HG02938 (cell line): ENCODE measurements around the gene ARHGEF37.

Experiments used
- ATAC-seq: cut with Tn5 transposase; IDR thresholded peaks from one replicate; pipeline ENCODE4 v1.9.1; 2021; ENCODE audit warnings: mild to moderate bottlenecking, moderate library complexity; ENCODE audit not compliant: unreplicated experiment

The ARHGEF37 gene

GRCh38 chr5:149622466-149622865, 41.2 kb downstream of the ARHGEF37 start:
- ATAC-seq = no peak

DNA sequence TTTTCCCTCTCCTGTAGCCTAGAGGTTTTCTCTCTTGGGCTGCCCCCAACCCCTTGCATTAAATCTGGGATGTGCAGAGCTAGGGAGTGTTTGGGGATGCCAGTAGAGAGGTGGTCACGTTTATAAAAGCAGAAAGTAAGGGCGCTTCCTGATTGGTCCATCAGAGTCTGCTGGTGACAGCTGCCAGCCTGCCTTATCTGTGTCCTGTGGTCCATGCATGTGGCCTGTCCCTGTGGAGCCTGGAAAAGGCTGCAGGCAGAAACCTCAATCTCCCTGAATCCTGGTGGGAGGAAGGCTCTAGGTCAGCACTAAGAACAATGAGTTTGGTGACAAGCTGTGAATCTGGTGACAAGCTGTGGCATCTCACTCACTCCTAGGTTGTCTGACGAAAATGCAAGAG, 42.2 kb downstream of the ARHGEF37 start:
- no peak for ATAC-seq

DNA sequence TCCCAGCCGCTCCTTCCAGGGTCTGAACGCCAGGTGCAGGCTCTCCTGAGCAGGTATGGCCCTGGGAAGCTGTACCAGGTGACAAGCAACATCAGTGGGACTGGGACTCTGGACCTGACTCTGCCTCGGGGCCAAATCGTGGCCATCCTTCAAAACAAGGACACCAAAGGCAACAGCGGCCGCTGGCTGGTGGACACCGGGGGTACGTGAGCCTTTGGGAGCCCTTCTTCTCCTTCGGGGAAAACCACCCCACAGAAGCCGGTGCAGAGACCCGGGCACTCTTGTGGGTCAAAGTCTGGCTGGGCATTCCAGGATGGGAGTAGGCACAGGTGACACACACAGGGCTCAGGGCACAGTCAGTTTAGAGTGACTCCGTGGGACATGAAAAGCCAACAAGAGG, 45.8 kb downstream of the ARHGEF37 start:
- no peak for ATAC-seq

- no peak for ATAC-seq
Measured at GRCh38 chr5:149628221-149628620, 46.9 kb downstream of the ARHGEF37 start.

- no peak for ATAC-seq
Measured at GRCh38 chr5:149628846-149629388, 47.6 kb downstream of the ARHGEF37 start.

DNA sequence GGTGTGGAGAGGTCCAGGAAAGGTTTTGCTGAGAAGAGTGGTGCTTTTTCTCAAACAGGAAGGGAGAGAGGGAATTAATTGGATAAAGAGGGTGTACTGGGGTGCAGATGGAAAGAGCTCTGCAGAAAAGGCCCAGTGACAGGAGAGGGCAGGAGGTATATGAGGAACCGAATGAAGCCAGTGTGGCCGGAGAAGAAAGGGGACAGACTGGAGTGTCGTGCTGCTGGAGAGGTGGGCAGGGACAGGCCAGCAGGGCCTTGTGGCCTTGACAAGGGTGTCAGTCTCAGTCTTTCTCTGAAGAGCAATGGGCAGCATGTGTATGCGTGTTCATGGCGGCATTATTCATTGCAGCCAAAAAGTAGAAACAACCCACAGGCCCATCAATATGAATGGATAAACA, 48.1 kb downstream of the ARHGEF37 start:
- no peak for ATAC-seq

GRCh38 chr5:149630337-149630736, 49.0 kb downstream of the ARHGEF37 start:
- no peak for ATAC-seq

DNA sequence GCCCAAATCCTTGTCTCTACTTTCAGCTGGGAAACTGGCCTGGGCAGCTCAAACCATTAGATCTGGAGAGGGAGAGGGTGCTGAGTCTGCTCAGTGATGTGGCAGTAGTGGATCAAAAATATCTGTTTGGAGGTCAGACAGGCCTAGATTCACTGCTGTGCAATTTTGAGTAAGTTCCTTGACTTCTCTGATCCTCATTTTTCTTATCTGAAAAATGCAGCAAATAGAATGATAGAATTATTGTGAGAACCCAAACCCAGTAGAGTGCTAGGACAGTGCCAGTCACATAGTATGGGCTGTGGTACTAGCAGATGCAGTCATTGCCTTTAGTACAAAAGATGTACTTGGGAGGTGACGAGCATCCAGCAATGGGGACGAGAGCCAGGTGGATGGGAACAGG, 50.2 kb downstream of the ARHGEF37 start:
- no peak for ATAC-seq

- no peak for ATAC-seq
Measured at GRCh38 chr5:149632311-149633251, 51.3 kb downstream of the ARHGEF37 start.

DNA sequence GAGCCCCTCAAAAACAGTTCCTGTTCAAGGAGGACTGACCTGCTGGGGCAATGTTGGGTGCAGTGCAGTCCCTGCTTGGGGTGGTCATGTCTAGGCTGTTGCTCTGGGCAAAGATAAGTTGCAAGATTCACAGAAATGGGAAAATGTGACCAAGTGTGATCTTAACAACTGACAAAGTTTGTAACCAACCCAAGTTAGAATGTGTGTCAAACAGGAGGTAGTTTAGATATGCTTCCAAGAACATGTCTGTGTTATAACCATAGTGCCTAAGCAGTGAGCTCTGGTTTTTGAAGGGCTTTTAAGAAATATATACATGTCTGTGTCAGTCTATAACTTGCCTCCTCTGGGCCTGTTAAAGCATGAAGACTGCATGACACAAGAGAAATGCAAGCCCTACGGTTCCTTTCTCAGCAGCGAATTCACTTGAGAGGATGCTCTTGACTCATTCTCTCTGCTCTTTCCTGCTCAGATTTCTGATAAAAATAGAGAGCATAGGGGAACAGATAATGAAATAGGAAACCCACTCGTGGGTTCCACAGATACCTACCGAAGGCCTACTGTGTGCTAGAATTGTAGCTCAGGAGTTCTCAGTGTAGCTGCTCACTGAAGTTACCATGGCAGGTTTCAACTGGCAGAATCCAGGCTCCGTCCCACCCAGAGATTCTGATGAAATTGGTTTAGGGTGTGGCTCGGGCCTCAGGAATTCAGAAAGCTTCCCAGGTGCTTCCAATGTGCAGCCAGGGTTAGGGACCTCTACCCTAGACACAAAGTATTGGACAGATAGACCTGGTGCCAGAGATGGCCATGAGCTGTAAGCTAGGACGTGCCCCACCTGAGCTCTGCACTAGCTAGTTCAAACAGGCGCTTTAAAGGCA, 52.4 kb downstream of the ARHGEF37 start:
- no peak for ATAC-seq

DNA sequence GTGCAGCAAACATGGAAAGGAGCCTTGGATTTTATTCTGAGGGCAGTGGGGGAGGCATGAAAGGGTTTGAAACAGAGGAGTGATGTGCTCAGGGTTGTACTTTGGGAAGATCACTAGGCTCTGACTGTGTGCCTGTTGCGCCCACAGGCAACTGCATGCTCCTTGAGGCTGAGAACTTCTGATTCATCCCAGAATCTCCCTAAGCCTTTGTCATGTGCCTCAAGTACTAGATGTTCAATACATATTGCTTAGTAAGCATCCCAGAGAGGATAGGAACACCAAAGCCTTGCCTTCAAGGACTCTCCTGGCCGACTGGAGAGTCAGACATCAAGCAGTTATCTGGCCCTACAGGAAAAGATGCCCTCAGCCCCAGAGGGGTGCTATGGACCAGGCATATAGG, 54.1 kb downstream of the ARHGEF37 start:
- no peak for ATAC-seq

- no peak for ATAC-seq
Measured at GRCh38 chr5:149636191-149636860, 55.0 kb downstream of the ARHGEF37 start.

- peak; percentile 64 for ATAC-seq
Measured at GRCh38 chr5:149636861-149637246, 55.6 kb downstream of the ARHGEF37 start.

GRCh38 chr5:149638136-149638535, 56.8 kb downstream of the ARHGEF37 start:
- no peak for ATAC-seq

DNA sequence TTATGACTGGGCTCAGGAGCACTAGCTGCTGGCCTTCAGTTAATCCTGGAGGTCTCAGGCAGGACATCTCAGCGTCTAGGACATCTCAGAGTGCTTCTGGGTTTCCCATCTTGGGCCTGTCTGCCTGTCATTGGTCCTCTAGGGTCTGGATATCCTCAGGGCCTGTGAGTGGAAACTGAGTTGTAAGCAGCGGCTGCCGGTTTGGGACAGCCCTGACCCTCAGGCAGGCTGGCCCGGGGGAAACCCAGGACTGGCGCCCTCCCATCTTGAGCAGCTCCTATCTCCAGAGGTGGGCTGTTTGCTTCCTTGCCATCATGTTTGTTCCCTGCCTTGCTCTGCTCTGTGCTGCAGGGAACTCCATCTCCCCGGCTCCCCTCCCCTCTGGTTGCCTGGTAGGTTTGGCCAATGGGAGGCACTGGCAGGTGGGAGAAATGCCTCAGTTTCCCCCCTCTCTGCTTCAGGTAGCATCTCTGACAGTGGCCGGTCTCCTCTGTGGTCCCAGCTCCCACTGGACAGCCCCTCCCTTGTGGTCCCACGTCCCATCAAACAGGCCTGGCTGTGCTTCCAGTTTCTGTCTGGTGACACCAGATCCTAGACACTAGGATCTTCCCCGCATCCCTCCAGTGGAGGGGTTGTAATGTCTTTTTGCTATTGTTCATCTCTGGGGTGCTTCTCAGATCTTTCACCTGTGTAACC, 57.4 kb downstream of the ARHGEF37 start:
- no peak for ATAC-seq

DNA sequence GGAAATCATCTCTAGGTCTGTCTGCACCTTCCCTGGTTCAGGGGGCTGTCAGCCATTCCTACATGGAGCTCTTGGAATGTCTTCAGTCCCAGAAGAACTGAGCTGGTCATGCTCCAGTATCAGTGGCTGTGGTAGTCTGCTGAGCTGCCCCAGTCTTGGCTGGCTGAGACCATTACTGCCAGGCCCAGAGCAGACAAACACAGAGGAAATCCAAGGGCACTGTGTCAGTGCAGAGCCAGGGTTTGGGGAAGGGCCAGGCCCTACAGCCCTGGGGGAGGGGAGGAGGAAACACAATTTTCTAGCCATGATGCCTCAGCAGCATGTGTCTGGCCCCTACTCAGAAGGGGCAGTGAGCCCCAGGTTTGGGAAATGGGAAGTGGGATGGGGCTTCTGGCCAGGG, 58.4 kb downstream of the ARHGEF37 start:
- ATAC-seq = no peak

DNA sequence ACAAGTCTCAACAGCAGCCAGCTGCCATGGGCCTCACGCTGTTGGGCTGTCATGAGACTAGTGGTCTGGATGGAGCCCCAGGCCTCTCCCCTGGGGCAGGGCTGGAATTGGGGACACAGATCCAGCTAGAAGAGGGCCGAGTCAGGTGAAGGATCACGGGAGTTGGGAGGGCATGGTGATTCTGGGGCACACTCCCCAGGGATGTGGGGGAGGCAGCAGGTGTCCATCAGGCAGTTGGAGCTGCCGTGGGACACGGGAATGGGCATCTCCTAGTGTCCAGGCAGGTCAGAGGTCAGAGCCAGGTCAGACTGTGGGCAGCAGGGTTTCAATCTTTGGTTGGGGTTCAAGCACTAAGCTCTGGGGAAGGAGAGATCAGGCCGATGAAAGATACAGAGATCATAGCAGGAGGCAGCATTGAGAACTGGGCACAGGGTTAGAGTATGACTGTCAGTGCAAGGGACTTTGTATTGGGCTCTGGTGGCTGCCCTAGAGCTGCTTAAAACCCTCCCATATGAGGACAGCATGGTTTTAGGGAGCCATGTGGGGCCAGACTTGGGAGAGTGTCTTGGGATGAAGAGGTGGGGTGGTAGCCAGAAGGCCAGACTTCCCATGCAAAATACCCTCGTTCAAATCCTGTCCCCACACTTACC, 59.2 kb downstream of the ARHGEF37 start:
- ATAC-seq = no peak

- ATAC-seq = no peak
Measured at GRCh38 chr5:149641000-149641576, 59.8 kb downstream of the ARHGEF37 start.

DNA sequence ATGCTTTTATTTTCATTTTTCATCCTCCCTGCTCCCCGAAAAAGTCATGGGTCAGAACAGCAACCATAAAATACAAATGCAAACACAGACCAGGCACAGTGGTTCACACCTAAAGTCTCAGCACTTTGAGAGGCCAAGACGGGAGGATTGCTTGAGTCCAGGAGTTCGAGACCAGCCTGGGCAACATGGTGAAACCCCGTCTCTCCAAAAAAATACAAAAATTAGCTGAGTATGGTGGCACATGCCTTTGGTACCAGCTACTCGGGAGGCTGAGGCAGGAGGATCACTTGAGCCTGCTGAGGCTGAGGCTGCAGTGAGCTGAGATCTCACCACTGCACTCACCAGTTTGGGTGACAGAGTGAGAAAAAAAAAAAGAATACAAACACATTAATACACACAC, 60.3 kb downstream of the ARHGEF37 start:
- ATAC-seq = no peak

- ATAC-seq = no peak
Measured at GRCh38 chr5:149643781-149644180, 62.5 kb downstream of the ARHGEF37 start.
